ENCODE measurements around the gene ARID1A.

The ARID1A gene

GRCh38 chr1:26828411-26828991 lies 132.7 kb downstream of the ARID1A start:
- DNase-seq: no peak

GRCh38 chr1:26829184-26829911 lies 133.5 kb downstream of the ARID1A start:
- DNase-seq: no peak

GRCh38 chr1:26831059-26831458 lies 135.2 kb downstream of the ARID1A start:
- DNase-seq: no peak

Data from cerebellar nuclear complex (tissue), 1 donor.